ENCODE results near the gene AK3.
"Not testable (repeated sequence)": the region's sequence is repeated elsewhere in the genome, so short reads cannot be mapped to it uniquely, and the experiment has no call there.

The AK3 gene

GRCh38 chr9:4769321-4770080 is 28.5 kb upstream of the AK3 start:
- Histone ChIP-seq H3K27ac (ENCODE audit: low read depth, low read length) (no peak overlapping the region), H3K4me3 (ENCODE audit: low read depth, low read length) (no peak overlapping the region), H3K36me3 (ENCODE audit: insufficient read depth, low read length) (no peaks in the 10 kb centered on the region), H3K4me1 (ENCODE audit: control insufficient read depth, insufficient read depth, low read length, unreplicated experiment) (peaks cover 12% of the 10 kb centered on the region), H3K27me3 (ENCODE audit: insufficient read depth, low read length) (no peaks in the 10 kb centered on the region), H3K79me2 (ENCODE audit: control insufficient read depth, insufficient read depth, low read length, unreplicated experiment) (no peaks in the 10 kb centered on the region), H2AFZ (ENCODE audit: low read length, unreplicated experiment) (no peak overlapping the region)

- Histone ChIP-seq H3K36me3 (ENCODE audit: insufficient read depth, low read length) (no peaks in the 10 kb centered on the region), H3K27me3 (ENCODE audit: insufficient read depth, low read length) (no peaks in the 10 kb centered on the region), H2AFZ (ENCODE audit: low read length, unreplicated experiment) (no peak overlapping the region), H3K4me3 (ENCODE audit: low read depth, low read length) (no peak overlapping the region), H3K27ac (ENCODE audit: low read depth, low read length) (no peak overlapping the region), H3K79me2 (ENCODE audit: control insufficient read depth, insufficient read depth, low read length, unreplicated experiment) (no peaks in the 10 kb centered on the region), H3K4me1 (ENCODE audit: control insufficient read depth, insufficient read depth, low read length, unreplicated experiment) (peaks cover 8% of the 10 kb centered on the region)
Measured at GRCh38 chr9:4768681-4769080, 27.7 kb upstream of the AK3 start.

GRCh38 chr9:4764033-4764432 is 23.0 kb upstream of the AK3 start:
- no peak overlapping the region for H2AFZ ChIP-seq (ENCODE audit: low read length, unreplicated experiment)
- H3K4me1 ChIP-seq (ENCODE audit: control insufficient read depth, insufficient read depth, low read length, unreplicated experiment): peaks cover 1% of the 10 kb centered on the region
- no peak overlapping the region for H3K4me3 ChIP-seq (ENCODE audit: low read depth, low read length)
- no peaks in the 10 kb centered on the region for H3K79me2 ChIP-seq (ENCODE audit: control insufficient read depth, insufficient read depth, low read length, unreplicated experiment)
- H3K36me3 ChIP-seq (ENCODE audit: insufficient read depth, low read length): no peaks in the 10 kb centered on the region
- H3K27me3 ChIP-seq (ENCODE audit: insufficient read depth, low read length): no peaks in the 10 kb centered on the region
- no peak overlapping the region for H3K27ac ChIP-seq (ENCODE audit: low read depth, low read length)

GRCh38 chr9:4762886-4763541 is 22.0 kb upstream of the AK3 start:
- Histone ChIP-seq H3K27ac (ENCODE audit: low read depth, low read length) (no peak overlapping the region), H3K4me3 (ENCODE audit: low read depth, low read length) (no peak overlapping the region), H3K4me1 (ENCODE audit: control insufficient read depth, insufficient read depth, low read length, unreplicated experiment) (no peaks in the 10 kb centered on the region), H3K79me2 (ENCODE audit: control insufficient read depth, insufficient read depth, low read length, unreplicated experiment) (no peaks in the 10 kb centered on the region), H3K36me3 (ENCODE audit: insufficient read depth, low read length) (no peaks in the 10 kb centered on the region), H2AFZ (ENCODE audit: low read length, unreplicated experiment) (no peak overlapping the region), H3K27me3 (ENCODE audit: insufficient read depth, low read length) (no peaks in the 10 kb centered on the region)

- H3K27ac ChIP-seq (ENCODE audit: low read depth, low read length): no peak overlapping the region
- H3K4me3 ChIP-seq (ENCODE audit: low read depth, low read length): no peak overlapping the region
- H3K79me2 ChIP-seq (ENCODE audit: control insufficient read depth, insufficient read depth, low read length, unreplicated experiment): no peaks in the 10 kb centered on the region
- no peaks in the 10 kb centered on the region for H3K4me1 ChIP-seq (ENCODE audit: control insufficient read depth, insufficient read depth, low read length, unreplicated experiment)
- H3K27me3 ChIP-seq (ENCODE audit: insufficient read depth, low read length): no peaks in the 10 kb centered on the region
- H2AFZ ChIP-seq (ENCODE audit: low read length, unreplicated experiment): no peak overlapping the region
- no peaks in the 10 kb centered on the region for H3K36me3 ChIP-seq (ENCODE audit: insufficient read depth, low read length)
Measured at GRCh38 chr9:4762108-4762885, 21.3 kb upstream of the AK3 start.

GRCh38 chr9:4760122-4760521 is 19.1 kb upstream of the AK3 start:
- Histone ChIP-seq H3K79me2 (ENCODE audit: control insufficient read depth, insufficient read depth, low read length, unreplicated experiment) (no peaks in the 10 kb centered on the region), H3K4me1 (ENCODE audit: control insufficient read depth, insufficient read depth, low read length, unreplicated experiment) (no peaks in the 10 kb centered on the region), H3K4me3 (ENCODE audit: low read depth, low read length) (no peak overlapping the region), H3K27ac (ENCODE audit: low read depth, low read length) (no peak overlapping the region), H3K27me3 (ENCODE audit: insufficient read depth, low read length) (no peaks in the 10 kb centered on the region), H3K36me3 (ENCODE audit: insufficient read depth, low read length) (no peaks in the 10 kb centered on the region), H2AFZ (ENCODE audit: low read length, unreplicated experiment) (no peak overlapping the region)

- Histone ChIP-seq H3K4me1 (ENCODE audit: control insufficient read depth, insufficient read depth, low read length, unreplicated experiment) (no peaks in the 10 kb centered on the region), H3K79me2 (ENCODE audit: control insufficient read depth, insufficient read depth, low read length, unreplicated experiment) (no peaks in the 10 kb centered on the region), H3K27ac (ENCODE audit: low read depth, low read length) (no peak overlapping the region), H3K36me3 (ENCODE audit: insufficient read depth, low read length) (no peaks in the 10 kb centered on the region), H3K27me3 (ENCODE audit: insufficient read depth, low read length) (no peaks in the 10 kb centered on the region), H2AFZ (ENCODE audit: low read length, unreplicated experiment) (no peak overlapping the region), H3K4me3 (ENCODE audit: low read depth, low read length) (no peak overlapping the region)
Measured at GRCh38 chr9:4756420-4756819, 15.4 kb upstream of the AK3 start.

GRCh38 chr9:4755026-4755609 is 14.1 kb upstream of the AK3 start:
- H3K4me1 ChIP-seq (ENCODE audit: control insufficient read depth, insufficient read depth, low read length, unreplicated experiment): no peaks in the 10 kb centered on the region
- no peaks in the 10 kb centered on the region for H3K36me3 ChIP-seq (ENCODE audit: insufficient read depth, low read length)
- H3K27me3 ChIP-seq (ENCODE audit: insufficient read depth, low read length): no peaks in the 10 kb centered on the region
- H3K27ac ChIP-seq (ENCODE audit: low read depth, low read length): no peak overlapping the region
- no peak overlapping the region for H2AFZ ChIP-seq (ENCODE audit: low read length, unreplicated experiment)
- H3K79me2 ChIP-seq (ENCODE audit: control insufficient read depth, insufficient read depth, low read length, unreplicated experiment): no peaks in the 10 kb centered on the region
- H3K4me3 ChIP-seq (ENCODE audit: low read depth, low read length): no peak overlapping the region

GRCh38 chr9:4754530-4754929 is 13.5 kb upstream of the AK3 start:
- H3K4me3 ChIP-seq (ENCODE audit: low read depth, low read length); H2AFZ ChIP-seq (ENCODE audit: low read length, unreplicated experiment); H3K27ac ChIP-seq (ENCODE audit: low read depth, low read length); H3K36me3 ChIP-seq (ENCODE audit: insufficient read depth, low read length); H3K79me2 ChIP-seq (ENCODE audit: control insufficient read depth, insufficient read depth, low read length, unreplicated experiment); H3K27me3 ChIP-seq (ENCODE audit: insufficient read depth, low read length); H3K4me1 ChIP-seq (ENCODE audit: control insufficient read depth, insufficient read depth, low read length, unreplicated experiment): not testable (repeated sequence)

- Histone ChIP-seq H3K4me1 (ENCODE audit: control insufficient read depth, insufficient read depth, low read length, unreplicated experiment) (no peaks in the 10 kb centered on the region), H3K79me2 (ENCODE audit: control insufficient read depth, insufficient read depth, low read length, unreplicated experiment) (no peaks in the 10 kb centered on the region), H3K27ac (ENCODE audit: low read depth, low read length) (no peak overlapping the region), H2AFZ (ENCODE audit: low read length, unreplicated experiment) (no peak overlapping the region), H3K27me3 (ENCODE audit: insufficient read depth, low read length) (no peaks in the 10 kb centered on the region), H3K36me3 (ENCODE audit: insufficient read depth, low read length) (no peaks in the 10 kb centered on the region), H3K4me3 (ENCODE audit: low read depth, low read length) (no peak overlapping the region)
Measured at GRCh38 chr9:4750023-4750673, 9.1 kb upstream of the AK3 start.
